Thyroid gland (tissue), 4 donors: ENCODE results near the gene KRTAP10-3. TPM values are rescaled to one million over a fixed set of nuclear protein-coding genes. Genes with fewer than 3 reads are reported as not detected.
"Not testable (repeated sequence)": the region's sequence is repeated elsewhere in the genome, so short reads cannot be mapped to it uniquely, and the experiment has no call there.

Experiments used
- DNase-seq, 2 donors: peaks; one replicate each; pipeline ENCODE4 v3.0.0-alpha.2; 2019
- H3K27ac ChIP-seq, 3 donors: fragments of 200-600 bp; sonication (generic); 1 replicate in 2 of 3; 2 replicates in 1 of 3; pipeline ENCODE4 v1.5.1; 2016 to 2019; ENCODE audit warnings: mild to moderate bottlenecking in 1 of 3, moderate library complexity in 1 of 3
- H3K27me3 ChIP-seq: fragments of 200-600 bp; sonication (generic); one replicate; pipeline ENCODE4 v1.5.1; 2019
- H3K36me3 ChIP-seq, 2 donors: fragments of 200-600 bp; sonication (generic); one replicate each; pipeline ENCODE4 v1.5.1; 2016 to 2019
- H3K4me1 ChIP-seq, 2 donors: fragments of 200-600 bp; sonication (generic); one replicate each; pipeline ENCODE4 v1.5.1; 2017 to 2019
- H3K4me3 ChIP-seq, 3 donors: fragments of 200-600 bp; sonication (generic); replicated peaks in 1 of 3; 1 replicate in 2 of 3; 2 replicates in 1 of 3; pipeline ENCODE4 v1.5.1; 2016; ENCODE audit warnings: mild to moderate bottlenecking in 1 of 3
- H3K9me3 ChIP-seq: fragments of 200-600 bp; sonication (generic); one replicate; pipeline ENCODE4 v1.5.1; 2017
- CTCF ChIP-seq, 6 experiments: fragments of 200-600 bp in 3 of 6; fragments of 450-650 bp in 3 of 6; sonication (generic) in 3 of 6; IDR thresholded peaks; one replicate each; pipeline ENCODE4 v1.5.1; 2016 to 2019; ENCODE audit warnings: antibody characterized with exemption in 6 of 6, mild to moderate bottlenecking in 2 of 6, inconsistent platforms in 1 of 6, moderate library complexity in 1 of 6
- POLR2A ChIP-seq, 2 donors: fragments of 450-650 bp; IDR thresholded peaks; one replicate each; pipeline ENCODE4 v1.6.1; 2017; ENCODE audit warnings: antibody characterized with exemption in 2 of 2, mild to moderate bottlenecking in 2 of 2, moderate library complexity in 1 of 2
- WGBS, 2 donors: methylation state at CpG; one replicate each; pipeline ENCODE4 v1.1.5; 2017; 5-methylcytosine and 5-hydroxymethylcytosine counted together
- intact Hi-C: fragments of 100-400 bp; cut with DNase I; formaldehyde crosslinking; loops from one replicate; pipeline ENCODE4 v1.15.1; 2023
- total RNA-seq, 4 donors: library from RNA; depleted of rRNA; stranded (reverse); fragments of >200 nt; gene quantifications; one replicate each; pipeline ENCODE4 v1.2.3, GENCODE V29; 2016

KRTAP10-3 gene
- total RNA-seq, 4 donors from 2014 or later = not detected

DNA sequence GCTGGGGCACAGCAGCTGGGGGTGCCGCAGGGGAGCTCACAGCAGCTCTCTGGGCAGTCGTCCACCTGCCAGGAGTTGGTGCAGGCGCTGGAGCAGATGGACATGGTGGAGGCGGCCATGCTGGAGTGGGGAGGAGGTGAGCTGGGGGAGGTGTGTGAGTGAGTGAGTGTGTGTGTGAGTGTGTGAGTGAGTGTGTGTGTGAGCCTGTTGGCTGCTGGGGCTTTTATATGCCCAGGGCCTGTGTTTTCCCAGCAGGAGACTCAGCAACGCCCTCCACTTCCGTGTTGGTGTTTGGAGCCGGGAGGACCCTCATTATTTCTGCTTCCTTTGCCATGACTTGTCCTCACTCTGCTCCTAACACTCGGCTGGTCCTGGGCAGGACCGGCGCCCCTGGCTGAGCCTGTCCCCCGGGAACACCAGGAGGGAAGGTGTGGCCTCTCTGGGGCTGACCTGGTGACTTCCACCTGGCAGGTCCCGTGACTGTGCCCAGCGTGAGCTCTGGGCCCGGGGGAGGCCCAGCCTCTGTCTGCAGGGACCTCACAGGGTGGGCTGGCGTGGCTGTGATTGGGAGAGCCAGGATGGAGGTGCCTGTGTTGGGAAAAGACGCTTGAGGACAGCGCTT, 7.1 kb downstream of the KRTAP10-3 start, which contains the start of gene KRTAP10-2:
TSS of gene KRTAP10-2 (minus strand) at position 166 of the 622 bp plus-strand sequence. CDS start at position 119, 47 bp downstream.
- Histone ChIP-seq H3K27me3 (no peaks in the 10 kb centered on the region), H3K27ac (no peak within 1 kb of the TSS), H3K9me3 (no peaks in the 10 kb centered on the region), H3K4me1 (no peaks in the 10 kb centered on the region), H3K36me3 (no peaks in the 10 kb centered on the region), H3K4me3 (no peak within 1 kb of the TSS)
- TF ChIP-seq CTCF (IDR thresholded peaks at IDR 0.05) (no peak), POLR2A (IDR thresholded peaks at IDR 0.05) (no peak)
- 54 to 66% methylated on average over 14 to 17 of the region's 17 CpGs for WGBS, 2 donors
- no peak for DNase-seq
- intact Hi-C loops = no loop called here

DNA sequence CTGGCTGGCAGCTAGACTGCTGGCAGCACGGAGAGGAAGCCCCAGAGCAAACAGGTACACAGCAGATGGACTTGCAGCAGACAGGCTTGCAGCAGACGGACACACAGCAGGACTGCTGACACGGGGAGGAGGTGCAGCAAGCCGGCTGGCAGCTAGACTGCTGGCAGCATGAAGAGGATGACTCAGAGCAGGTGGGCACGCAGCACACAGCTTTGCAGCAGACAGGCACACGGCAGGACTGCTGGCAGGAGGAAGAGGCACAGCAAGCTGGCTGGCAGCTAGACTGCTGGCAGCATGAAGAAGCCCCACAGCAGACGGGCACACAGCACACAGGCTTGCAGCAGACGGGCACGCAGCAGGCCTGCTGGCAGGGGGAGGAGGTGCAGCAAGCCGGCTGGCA, 7.8 kb downstream of the KRTAP10-3 start:
- Histone ChIP-seq H3K4me1 (no peaks in the 10 kb centered on the region), H3K27ac (no peak overlapping the region), H3K4me3 (no peak overlapping the region), H3K36me3 (no peaks in the 10 kb centered on the region), H3K27me3 (no peaks in the 10 kb centered on the region), H3K9me3 (no peaks in the 10 kb centered on the region)
- 57 to 85% methylated on average over 5 to 10 of the region's 10 CpGs for WGBS, 2 donors
- TF ChIP-seq POLR2A (IDR thresholded peaks at IDR 0.05) (no peak), CTCF (IDR thresholded peaks at IDR 0.05) (no peak)
- DNase-seq = no peak
- intact Hi-C loops = no loop called here

DNA sequence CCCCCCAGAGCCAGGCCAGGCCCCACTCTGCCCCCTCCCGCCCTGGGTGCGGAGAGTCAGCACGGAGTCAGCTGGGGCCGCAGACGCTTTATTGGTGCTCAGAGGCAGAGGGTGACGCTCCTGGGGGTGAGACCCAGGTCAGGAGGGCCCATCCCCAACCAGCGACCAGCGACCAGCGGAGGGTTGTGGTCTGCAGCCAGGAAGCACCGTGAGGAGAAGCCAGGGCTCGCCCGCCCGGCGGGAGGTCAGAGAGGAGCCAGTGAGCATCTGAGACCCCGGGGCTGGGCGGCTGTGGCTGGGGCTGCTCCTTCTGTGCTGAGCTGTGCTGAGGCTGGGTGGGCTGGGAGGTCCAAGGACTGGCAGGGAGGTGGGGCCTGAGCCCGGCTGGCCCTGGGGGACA, 8.3 kb downstream of the KRTAP10-3 start:
- H3K36me3 ChIP-seq, intact Hi-C loops, H3K4me1 ChIP-seq, H3K4me3 ChIP-seq, H3K27ac ChIP-seq, H3K9me3 ChIP-seq, DNase-seq, H3K27me3 ChIP-seq: not testable (repeated sequence)
- 30 to 77% methylated on average over 1 to 17 of the region's 17 CpGs for WGBS, 2 donors

DNA sequence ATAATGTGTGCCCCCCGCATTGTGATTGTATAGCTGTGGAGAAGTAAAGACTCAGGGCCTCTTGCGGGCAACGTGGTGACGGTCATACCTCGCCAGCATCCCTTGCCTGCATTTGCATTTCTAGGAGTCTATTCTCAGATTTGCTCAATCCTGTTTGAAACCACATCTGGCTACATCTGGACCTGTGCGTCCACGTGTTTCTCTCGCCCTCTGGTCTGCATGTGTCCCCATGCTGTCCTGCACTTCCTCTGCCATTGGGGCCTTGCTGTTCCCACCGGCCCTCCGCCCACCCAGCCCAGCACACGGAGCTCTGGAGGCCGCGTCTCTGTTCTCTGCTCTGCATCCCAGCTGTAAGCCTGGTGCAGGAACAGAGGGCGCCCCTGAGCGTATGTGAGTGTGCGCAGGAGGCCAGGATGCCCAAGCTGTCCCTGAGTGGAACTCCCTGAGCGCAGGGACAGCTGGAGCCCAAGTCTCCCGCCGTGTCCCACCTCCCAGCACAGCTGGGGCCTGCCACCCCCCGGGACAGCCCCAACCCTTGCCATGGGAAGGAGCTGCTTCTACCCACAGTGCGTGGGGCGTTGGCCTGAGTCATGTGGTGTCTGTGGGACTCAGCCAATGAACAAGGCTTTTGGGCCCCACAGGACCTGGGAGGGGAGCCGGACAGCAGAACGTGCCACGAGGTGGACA, 8.9 kb downstream of the KRTAP10-3 start:
- no peaks in the 10 kb centered on the region for H3K9me3 ChIP-seq
- TF ChIP-seq CTCF (IDR thresholded peaks at IDR 0.05) (no peak), POLR2A (IDR thresholded peaks at IDR 0.05) (no peak)
- intact Hi-C loops = no loop called here
- no peak overlapping the region for H3K27ac ChIP-seq
- no peak overlapping the region for H3K4me3 ChIP-seq
- WGBS, 2 donors = 80 to 87% methylated on average over 14 to 24 of the region's 25 CpGs
- H3K27me3 ChIP-seq = no peaks in the 10 kb centered on the region
- H3K36me3 ChIP-seq = no peaks in the 10 kb centered on the region
- no peak for DNase-seq
- no peaks in the 10 kb centered on the region for H3K4me1 ChIP-seq

DNA sequence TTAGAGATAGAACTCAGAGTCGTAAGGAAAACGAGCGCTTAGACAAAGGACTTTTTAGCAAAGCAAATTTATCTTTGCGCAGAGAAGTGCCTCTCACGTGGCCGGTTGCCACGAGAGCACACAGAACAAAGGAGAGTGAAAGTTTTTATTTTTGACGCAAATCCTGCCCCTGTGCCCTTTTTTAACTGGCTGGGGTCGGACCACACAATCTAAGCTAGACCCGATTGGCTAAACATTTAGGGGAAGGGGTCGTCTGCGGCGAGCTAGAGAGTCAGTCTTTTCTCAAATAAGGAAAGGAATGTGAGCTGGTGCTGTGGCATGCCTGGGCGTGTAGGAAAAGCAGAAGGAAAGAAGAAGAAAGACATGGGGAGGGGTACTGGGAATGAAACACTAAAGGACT, 9.7 kb downstream of the KRTAP10-3 start:
- no peak overlapping the region for H3K27ac ChIP-seq
- TF ChIP-seq POLR2A (IDR thresholded peaks at IDR 0.05) = no peak
- no peak for TF ChIP-seq CTCF (IDR thresholded peaks at IDR 0.05)
- no peaks in the 10 kb centered on the region for H3K4me1 ChIP-seq
- no peak overlapping the region for H3K4me3 ChIP-seq
- no peak for DNase-seq
- H3K36me3 ChIP-seq = no peaks in the 10 kb centered on the region
- no peaks in the 10 kb centered on the region for H3K9me3 ChIP-seq
- 32 to 37% methylated on average over 14 of the region's 14 CpGs for WGBS, 2 donors
- H3K27me3 ChIP-seq = no peaks in the 10 kb centered on the region
- intact Hi-C loops = no loop called here
